T-helper 2 cell treated with Interferon-gamma antibody and Interleukin-4, amounts not matched to agents 5 μg/mL and 100 μg/mL, for 36 hours (primary cell): Measurements from ENCODE around the gene ANXA8.
"Not testable (repeated sequence)": the region's sequence is repeated elsewhere in the genome, so short reads cannot be mapped to it uniquely, and the experiment has no call there.

Experiments used
- DNase-seq: peaks from one replicate; pipeline ENCODE4 v3.0.0; 2021; ENCODE audit warnings: low spot score
- H3K27ac Mint-ChIP-seq: one replicate; pipeline ENCODE4 v1.8.0; 2021; ENCODE audit warnings: mild to moderate bottlenecking, mixed read lengths
- H3K27me3 Mint-ChIP-seq: one replicate; pipeline ENCODE4 v1.8.0; 2021; ENCODE audit warnings: low read depth, mixed read lengths
- H3K36me3 Mint-ChIP-seq: one replicate; pipeline ENCODE4 v1.8.0; 2021; ENCODE audit warnings: low read depth, mixed read lengths
- H3K4me1 Mint-ChIP-seq: one replicate; pipeline ENCODE4 v1.8.0; 2021; ENCODE audit warnings: low read depth, mixed read lengths
- H3K4me3 Mint-ChIP-seq: one replicate; pipeline ENCODE4 v1.8.0; 2022; ENCODE audit warnings: mild to moderate bottlenecking, moderate library complexity, mixed read lengths
- H3K9me3 Mint-ChIP-seq: one replicate; pipeline ENCODE4 v1.8.0; 2021; ENCODE audit warnings: mixed read lengths

The ANXA8 gene, protein sequence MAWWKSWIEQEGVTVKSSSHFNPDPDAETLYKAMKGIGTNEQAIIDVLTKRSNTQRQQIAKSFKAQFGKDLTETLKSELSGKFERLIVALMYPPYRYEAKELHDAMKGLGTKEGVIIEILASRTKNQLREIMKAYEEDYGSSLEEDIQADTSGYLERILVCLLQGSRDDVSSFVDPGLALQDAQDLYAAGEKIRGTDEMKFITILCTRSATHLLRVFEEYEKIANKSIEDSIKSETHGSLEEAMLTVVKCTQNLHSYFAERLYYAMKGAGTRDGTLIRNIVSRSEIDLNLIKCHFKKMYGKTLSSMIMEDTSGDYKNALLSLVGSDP

GRCh38 chr10:47483923-47484322, at the start of gene ANXA8:
Gene ANXA8, minus strand, starts transcription at chr10:47484115. Its CDS starts 182 bp downstream, at chr10:47483933.
- not testable (repeated sequence) for H3K4me3 Mint-ChIP-seq, H3K27me3 Mint-ChIP-seq, H3K9me3 Mint-ChIP-seq, DNase-seq, H3K36me3 Mint-ChIP-seq, H3K27ac Mint-ChIP-seq, H3K4me1 Mint-ChIP-seq

- not testable (repeated sequence) for H3K4me3 Mint-ChIP-seq, H3K4me1 Mint-ChIP-seq, H3K9me3 Mint-ChIP-seq, H3K27ac Mint-ChIP-seq, DNase-seq, H3K27me3 Mint-ChIP-seq, H3K36me3 Mint-ChIP-seq
Observed at GRCh38 chr10:47523475-47523874, 39.6 kb upstream of the ANXA8 start, which contains the start of gene AGAP9. Gene AGAP9, minus strand, starts transcription at chr10:47523638. Its CDS starts 112 bp downstream, at chr10:47523526.

- H3K9me3 Mint-ChIP-seq, H3K4me3 Mint-ChIP-seq, H3K27me3 Mint-ChIP-seq, H3K4me1 Mint-ChIP-seq, DNase-seq, H3K36me3 Mint-ChIP-seq, H3K27ac Mint-ChIP-seq: not testable (repeated sequence)
Observed at GRCh38 chr10:47502313-47502712, 18.4 kb upstream of the ANXA8 start.

GRCh38 chr10:47494226-47494625, 10.3 kb upstream of the ANXA8 start:
- not testable (repeated sequence) for H3K27ac Mint-ChIP-seq, H3K4me1 Mint-ChIP-seq, H3K4me3 Mint-ChIP-seq, DNase-seq, H3K9me3 Mint-ChIP-seq, H3K36me3 Mint-ChIP-seq, H3K27me3 Mint-ChIP-seq

DNA sequence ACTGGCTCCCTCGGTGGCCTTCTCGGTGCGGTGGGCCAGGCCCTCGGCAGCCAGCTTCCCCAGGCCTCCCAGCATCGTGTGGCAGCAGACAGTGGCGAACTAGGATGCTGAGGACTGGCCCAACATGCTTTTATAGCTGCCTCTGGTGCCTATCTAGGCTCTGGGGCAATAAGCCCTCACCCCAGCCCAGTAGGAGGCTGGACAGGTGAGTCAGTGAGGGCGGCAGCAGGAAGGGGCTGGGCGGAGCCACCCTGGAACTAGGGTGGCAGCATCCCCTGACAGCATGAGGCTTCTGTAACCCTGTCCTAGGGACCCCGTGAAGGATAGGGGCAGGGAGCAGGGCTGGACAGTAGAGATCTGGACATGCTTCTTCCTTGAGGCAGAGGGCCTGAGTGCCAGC, 7.7 kb upstream of the ANXA8 start, which contains the start of gene FAM25G:
Gene FAM25G, minus strand, starts transcription at position 101 of the 400 bp plus-strand sequence. Its CDS starts 26 bp downstream, at position 75.
- not testable (repeated sequence) for H3K9me3 Mint-ChIP-seq, H3K4me1 Mint-ChIP-seq, H3K27ac Mint-ChIP-seq, H3K4me3 Mint-ChIP-seq, DNase-seq, H3K36me3 Mint-ChIP-seq, H3K27me3 Mint-ChIP-seq

- H3K36me3 Mint-ChIP-seq, H3K4me3 Mint-ChIP-seq, H3K27ac Mint-ChIP-seq, H3K4me1 Mint-ChIP-seq, DNase-seq, H3K9me3 Mint-ChIP-seq, H3K27me3 Mint-ChIP-seq: not testable (repeated sequence)
Observed at GRCh38 chr10:47489630-47490029, 5.7 kb upstream of the ANXA8 start.

DNA sequence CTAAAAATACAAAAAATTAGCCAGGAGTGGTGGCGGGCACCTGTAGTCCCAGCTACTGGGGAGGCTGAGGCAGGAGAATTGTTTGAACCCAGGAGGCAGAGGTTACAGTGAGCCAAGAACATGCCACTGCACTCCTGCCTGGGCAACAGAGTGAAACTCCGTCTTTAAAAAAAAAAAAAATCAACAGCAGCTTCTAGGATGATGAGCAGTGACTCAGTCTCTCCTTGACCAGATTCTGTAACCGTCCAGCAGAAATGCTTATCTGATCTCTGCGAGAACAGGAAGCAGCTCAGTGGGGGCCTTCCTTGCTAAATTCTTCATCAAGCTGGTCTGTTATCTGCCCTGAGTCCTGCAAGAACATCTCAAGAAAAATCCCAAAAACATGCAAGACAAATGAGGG, 2.0 kb upstream of the ANXA8 start:
- not testable (repeated sequence) for H3K4me1 Mint-ChIP-seq, H3K27me3 Mint-ChIP-seq, H3K36me3 Mint-ChIP-seq, H3K4me3 Mint-ChIP-seq, H3K9me3 Mint-ChIP-seq
- peak overlapping the region; percentile 49 for H3K27ac Mint-ChIP-seq
- peak; percentile 53 for DNase-seq

GRCh38 chr10:47484786-47485185, 871 bp upstream of the ANXA8 start:
- not testable (repeated sequence) for H3K27me3 Mint-ChIP-seq, H3K9me3 Mint-ChIP-seq, H3K27ac Mint-ChIP-seq, DNase-seq, H3K4me3 Mint-ChIP-seq, H3K36me3 Mint-ChIP-seq, H3K4me1 Mint-ChIP-seq

DNA sequence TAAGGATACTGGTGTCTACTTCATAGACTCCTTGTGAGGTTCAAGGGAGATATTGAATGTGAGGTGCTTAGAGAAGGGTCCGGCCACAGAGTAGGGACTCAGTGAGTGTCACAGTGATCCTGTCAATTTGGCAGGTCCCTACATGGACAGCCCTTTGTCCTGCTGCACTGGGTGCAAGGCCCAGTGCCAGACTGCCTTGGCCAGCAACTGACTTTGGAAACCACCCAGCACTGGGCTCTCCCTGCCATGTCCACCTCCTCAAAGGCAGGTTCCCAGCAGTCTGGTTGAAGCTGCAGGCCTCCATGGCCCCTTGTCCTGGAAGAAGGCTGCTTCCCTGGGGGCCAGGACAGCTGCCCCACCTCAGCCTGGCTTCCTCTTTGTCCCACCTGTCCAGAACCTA, 1.5 kb downstream of the ANXA8 start:
- H3K36me3 Mint-ChIP-seq, H3K27ac Mint-ChIP-seq, H3K4me3 Mint-ChIP-seq, H3K4me1 Mint-ChIP-seq, H3K27me3 Mint-ChIP-seq, DNase-seq, H3K9me3 Mint-ChIP-seq: not testable (repeated sequence)

DNA sequence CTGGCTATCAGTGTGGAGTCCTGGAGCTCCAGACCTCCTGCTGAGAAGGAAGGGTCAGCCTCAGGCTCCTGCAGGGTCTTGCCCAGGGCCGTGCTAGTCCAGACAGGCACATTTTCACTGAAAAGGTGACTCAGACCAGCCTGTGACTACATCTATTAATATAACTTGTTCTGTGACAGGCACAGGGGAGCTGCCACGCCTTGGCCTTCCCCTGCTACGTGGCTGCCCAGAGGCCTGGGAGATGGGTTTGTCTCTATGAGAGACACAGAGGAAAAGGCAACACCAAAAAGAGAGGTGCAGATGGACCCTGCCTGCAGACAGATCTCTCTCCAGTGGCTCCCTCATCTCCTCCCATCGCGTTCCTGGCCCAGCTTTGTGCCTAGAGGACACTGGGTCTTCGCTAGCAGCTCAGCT, 2.1 kb downstream of the ANXA8 start:
- H3K27me3 Mint-ChIP-seq, H3K27ac Mint-ChIP-seq, H3K4me3 Mint-ChIP-seq, DNase-seq, H3K9me3 Mint-ChIP-seq, H3K4me1 Mint-ChIP-seq, H3K36me3 Mint-ChIP-seq: not testable (repeated sequence)

DNA sequence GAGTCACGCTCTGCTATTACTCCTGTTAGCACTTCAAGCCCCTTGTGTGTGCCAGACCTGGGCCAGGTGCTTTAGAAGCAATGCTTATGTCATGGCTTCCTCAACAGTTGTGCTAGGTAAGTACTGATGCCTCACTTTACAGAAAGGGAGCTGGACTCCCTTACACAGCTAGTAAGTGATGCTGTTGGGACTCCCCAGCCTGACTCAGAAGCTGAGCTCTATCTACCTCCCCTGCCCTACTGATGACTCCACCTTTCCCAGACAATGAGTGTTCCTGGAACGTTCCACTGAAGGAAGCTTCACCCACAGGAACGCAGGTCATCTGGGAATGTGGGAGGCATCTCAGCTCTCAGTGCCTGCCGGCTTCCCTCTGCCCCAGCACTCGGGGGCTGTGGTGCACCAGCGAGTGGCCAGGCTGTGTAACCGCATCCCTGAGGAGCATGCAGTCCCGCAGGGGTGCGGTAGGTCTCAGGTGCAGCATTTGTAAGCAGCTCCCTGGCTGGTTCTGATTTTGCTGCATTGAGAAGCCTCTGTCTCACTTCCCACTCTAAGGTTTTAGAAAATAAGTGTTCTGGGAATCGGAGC, 2.6 kb downstream of the ANXA8 start:
- DNase-seq, H3K4me1 Mint-ChIP-seq, H3K4me3 Mint-ChIP-seq, H3K27me3 Mint-ChIP-seq, H3K27ac Mint-ChIP-seq, H3K36me3 Mint-ChIP-seq, H3K9me3 Mint-ChIP-seq: not testable (repeated sequence)

- not testable (repeated sequence) for H3K4me1 Mint-ChIP-seq, H3K27ac Mint-ChIP-seq, H3K36me3 Mint-ChIP-seq, H3K4me3 Mint-ChIP-seq, H3K27me3 Mint-ChIP-seq, DNase-seq, H3K9me3 Mint-ChIP-seq
Observed at GRCh38 chr10:47480133-47480532, 3.8 kb downstream of the ANXA8 start.

GRCh38 chr10:47478114-47478513, 5.8 kb downstream of the ANXA8 start:
- H3K27ac Mint-ChIP-seq, H3K36me3 Mint-ChIP-seq, H3K27me3 Mint-ChIP-seq, DNase-seq, H3K4me1 Mint-ChIP-seq, H3K4me3 Mint-ChIP-seq, H3K9me3 Mint-ChIP-seq: not testable (repeated sequence)

DNA sequence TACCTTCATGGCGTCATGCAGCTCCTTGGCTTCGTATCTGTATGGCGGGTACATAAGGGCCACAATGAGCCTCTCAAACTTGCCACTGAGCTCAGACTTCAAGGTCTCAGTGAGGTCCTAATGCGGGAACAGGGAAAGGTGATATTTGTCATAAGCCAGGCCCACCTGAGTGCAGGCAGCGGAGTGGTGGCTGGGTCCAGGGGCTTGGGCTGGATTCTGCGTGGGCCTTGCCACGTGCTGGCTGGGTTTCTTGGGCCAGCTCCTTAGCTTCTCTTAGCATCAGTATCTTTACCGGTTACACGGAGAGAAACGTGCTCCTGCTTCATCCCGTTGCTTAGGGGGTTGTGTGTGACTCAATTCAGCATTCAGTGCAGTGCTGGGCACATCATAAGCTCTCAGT, 6.8 kb downstream of the ANXA8 start:
- DNase-seq, H3K4me3 Mint-ChIP-seq, H3K36me3 Mint-ChIP-seq, H3K4me1 Mint-ChIP-seq, H3K9me3 Mint-ChIP-seq, H3K27ac Mint-ChIP-seq, H3K27me3 Mint-ChIP-seq: not testable (repeated sequence)

DNA sequence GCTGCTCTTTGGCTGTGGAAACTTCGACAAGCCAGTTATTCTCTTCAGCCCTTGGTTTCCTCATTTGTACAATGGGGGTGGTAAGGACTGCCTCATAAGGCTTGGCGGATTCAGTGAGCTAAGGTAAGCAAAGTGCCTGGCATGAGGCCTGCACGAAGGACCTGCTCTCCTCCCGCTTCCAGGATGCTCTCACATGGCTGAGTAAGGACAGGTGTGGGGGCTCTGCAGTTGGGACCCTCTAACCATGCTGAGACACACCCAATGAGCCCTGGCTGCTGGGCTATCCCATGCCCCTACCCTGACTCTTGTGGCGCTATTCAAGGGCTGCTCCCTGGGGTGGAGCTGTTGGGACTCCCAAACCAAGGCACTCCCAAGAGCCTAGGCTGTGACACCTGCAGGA, 8.8 kb downstream of the ANXA8 start:
- H3K4me3 Mint-ChIP-seq, H3K9me3 Mint-ChIP-seq, DNase-seq, H3K27ac Mint-ChIP-seq, H3K27me3 Mint-ChIP-seq, H3K4me1 Mint-ChIP-seq, H3K36me3 Mint-ChIP-seq: not testable (repeated sequence)
